ENCODE measurements around the gene GMEB2.

The GMEB2 gene

GRCh38 chr20:63555661-63556381 lies 71.1 kb downstream of the GMEB2 start:
- TF ChIP-seq POLR2AphosphoS5 (IDR thresholded peaks at IDR 0.05; ENCODE audit: borderline replicate concordance, low read depth, low read length) (no peak), EZH2 (IDR thresholded peaks at IDR 0.05) (no peak)
- no peak for DNase-seq (ENCODE audit: low read depth, low spot score)
- Histone ChIP-seq H3K4me3 (no peak overlapping the region), H3K9me3 (ENCODE audit: low read depth, low read length) (no peaks in the 10 kb centered on the region), H3K36me3 (ENCODE audit: insufficient read depth, low read length) (no peaks in the 10 kb centered on the region), H3K27ac (no peak overlapping the region), H3K9ac (ENCODE audit: insufficient read length) (no peak overlapping the region)

GRCh38 chr20:63554361-63555278 lies 72.3 kb downstream of the GMEB2 start:
- Histone ChIP-seq H3K9ac (ENCODE audit: insufficient read length) (peak overlapping the region; percentile 59), H3K36me3 (ENCODE audit: insufficient read depth, low read length) (no peaks in the 10 kb centered on the region), H3K4me3 (peak overlapping the region; percentile 88), H3K9me3 (ENCODE audit: low read depth, low read length) (no peaks in the 10 kb centered on the region), H3K27ac (no peak overlapping the region)
- TF ChIP-seq FOXP2 (optimal IDR thresholded peaks at IDR 0.05; ENCODE audit: control extremely low read depth, extremely low read length, insufficient read depth): no peak
- TF ChIP-seq POLR2AphosphoS5 (IDR thresholded peaks at IDR 0.05; ENCODE audit: borderline replicate concordance, low read depth, low read length): no peak
- no peak for TF ChIP-seq EZH2 (IDR thresholded peaks at IDR 0.05)
- DNase-seq (ENCODE audit: low read depth, low spot score): no peak

GRCh38 chr20:63553933-63554290 lies 73.0 kb downstream of the GMEB2 start, which contains the start of gene FNDC11:
Gene FNDC11, plus strand, starts transcription at chr20:63554159. Its CDS starts 1,505 bp downstream, at chr20:63555664.
- no peak for DNase-seq (ENCODE audit: low read depth, low spot score)
- H3K36me3 ChIP-seq (ENCODE audit: insufficient read depth, low read length): no peaks in the 10 kb centered on the region
- peak within 1 kb of the TSS; percentile 88 for H3K4me3 ChIP-seq

GRCh38 chr20:63553251-63553932 lies 73.5 kb downstream of the GMEB2 start:
- no peak for TF ChIP-seq FOXP2 (optimal IDR thresholded peaks at IDR 0.05; ENCODE audit: control extremely low read depth, extremely low read length, insufficient read depth)
- TF ChIP-seq EZH2 (IDR thresholded peaks at IDR 0.05): no peak
- TF ChIP-seq POLR2AphosphoS5 (IDR thresholded peaks at IDR 0.05; ENCODE audit: borderline replicate concordance, low read depth, low read length): no peak
- Histone ChIP-seq H3K36me3 (ENCODE audit: insufficient read depth, low read length) (no peaks in the 10 kb centered on the region), H3K27ac (no peak overlapping the region), H3K4me3 (peak overlapping the region; percentile 88), H3K9me3 (ENCODE audit: low read depth, low read length) (no peaks in the 10 kb centered on the region), H3K9ac (ENCODE audit: insufficient read length) (peak overlapping the region; percentile 59)
- peak; percentile 62 for DNase-seq (ENCODE audit: low read depth, low spot score)

More at GRCh38 chr20:63553933-63554290, 73.0 kb downstream of the GMEB2 start, which contains the start of gene FNDC11:
- TF ChIP-seq EZH2 (IDR thresholded peaks at IDR 0.05): no peak
- no peak for TF ChIP-seq FOXP2 (optimal IDR thresholded peaks at IDR 0.05; ENCODE audit: control extremely low read depth, extremely low read length, insufficient read depth)
- no peak for TF ChIP-seq POLR2AphosphoS5 (IDR thresholded peaks at IDR 0.05; ENCODE audit: borderline replicate concordance, low read depth, low read length)
- peak within 1 kb of the TSS; percentile 59 for H3K9ac ChIP-seq (ENCODE audit: insufficient read length)
- no peak within 1 kb of the TSS for H3K27ac ChIP-seq
- no peaks in the 10 kb centered on the region for H3K9me3 ChIP-seq (ENCODE audit: low read depth, low read length)

GRCh38 chr20:63552481-63553249 lies 74.2 kb downstream of the GMEB2 start:
- H3K9ac ChIP-seq (ENCODE audit: insufficient read length): no peak overlapping the region
- H3K9me3 ChIP-seq (ENCODE audit: low read depth, low read length): no peaks in the 10 kb centered on the region
- H3K27ac ChIP-seq: no peak overlapping the region
- TF ChIP-seq EZH2 (IDR thresholded peaks at IDR 0.05) (no peak), FOXP2 (optimal IDR thresholded peaks at IDR 0.05; ENCODE audit: control extremely low read depth, extremely low read length, insufficient read depth) (no peak), POLR2AphosphoS5 (IDR thresholded peaks at IDR 0.05; ENCODE audit: borderline replicate concordance, low read depth, low read length) (no peak)
- H3K4me3 ChIP-seq: no peak overlapping the region
- H3K36me3 ChIP-seq (ENCODE audit: insufficient read depth, low read length): no peaks in the 10 kb centered on the region
- DNase-seq (ENCODE audit: low read depth, low spot score): no peak

GRCh38 chr20:63551068-63551467 lies 75.8 kb downstream of the GMEB2 start:
- TF ChIP-seq EZH2 (IDR thresholded peaks at IDR 0.05) (no peak), FOXP2 (optimal IDR thresholded peaks at IDR 0.05; ENCODE audit: control extremely low read depth, extremely low read length, insufficient read depth) (no peak), POLR2AphosphoS5 (IDR thresholded peaks at IDR 0.05; ENCODE audit: borderline replicate concordance, low read depth, low read length) (no peak)
- DNase-seq (ENCODE audit: low read depth, low spot score): no peak
- H3K36me3 ChIP-seq (ENCODE audit: insufficient read depth, low read length): no peaks in the 10 kb centered on the region
- H3K9me3 ChIP-seq (ENCODE audit: low read depth, low read length): no peaks in the 10 kb centered on the region
- H3K9ac ChIP-seq (ENCODE audit: insufficient read length): no peak overlapping the region
- no peak overlapping the region for H3K27ac ChIP-seq
- no peak overlapping the region for H3K4me3 ChIP-seq

GRCh38 chr20:63549679-63550282 lies 77.1 kb downstream of the GMEB2 start:
- Histone ChIP-seq H3K27ac (no peak overlapping the region), H3K9me3 (ENCODE audit: low read depth, low read length) (no peaks in the 10 kb centered on the region), H3K4me3 (no peak overlapping the region), H3K9ac (ENCODE audit: insufficient read length) (no peak overlapping the region), H3K36me3 (ENCODE audit: insufficient read depth, low read length) (no peaks in the 10 kb centered on the region)
- DNase-seq (ENCODE audit: low read depth, low spot score): no peak
- no peak for TF ChIP-seq EZH2 (IDR thresholded peaks at IDR 0.05)
- TF ChIP-seq FOXP2 (optimal IDR thresholded peaks at IDR 0.05; ENCODE audit: control extremely low read depth, extremely low read length, insufficient read depth): no peak
- TF ChIP-seq POLR2AphosphoS5 (IDR thresholded peaks at IDR 0.05; ENCODE audit: borderline replicate concordance, low read depth, low read length): no peak

Data from SK-N-MC (cell line).